Epithelial cell of prostate (primary cell): ENCODE results near the gene CLPSL1.
"Not testable (repeated sequence)": the region's sequence is repeated elsewhere in the genome, so short reads cannot be mapped to it uniquely, and the experiment has no call there.

Source experiments
- DNase-seq: peaks from one replicate; pipeline ENCODE4 v3.0.0-alpha.2; 2011; ENCODE audit warnings: low read depth, low spot score
- H3K27ac ChIP-seq: fragments of 450-650 bp; 2 replicates; pipeline ENCODE4 v1.5.1; 2017; ENCODE audit warnings: mild to moderate bottlenecking

CLPSL1 gene

GRCh38 chr6:35780719-35781118 is at the start of gene CLPSL1:
TSS of gene CLPSL1 (plus strand) at chr6:35781019. CDS start at chr6:35781111, 92 bp downstream.
- DNase-seq: no peak
- H3K27ac ChIP-seq: no peak within 1 kb of the TSS

GRCh38 chr6:35731414-35731735 is 49.4 kb upstream of the CLPSL1 start:
- peak overlapping the region; percentile 96 for H3K27ac ChIP-seq
- DNase-seq: no peak

- peak overlapping the region; percentile 96 for H3K27ac ChIP-seq
- DNase-seq: no peak
These were observed 48.9 kb upstream of the CLPSL1 start for GRCh38 chr6:35731736-35732532.

GRCh38 chr6:35733633-35734032 is 47.2 kb upstream of the CLPSL1 start:
- DNase-seq: no peak
- H3K27ac ChIP-seq: peak overlapping the region; percentile 96

- not testable (repeated sequence) for DNase-seq, H3K27ac ChIP-seq
These were observed 46.5 kb upstream of the CLPSL1 start for GRCh38 chr6:35734319-35734718.

- no peak for DNase-seq
- H3K27ac ChIP-seq: no peak overlapping the region
These were observed 45.4 kb upstream of the CLPSL1 start for GRCh38 chr6:35735452-35735851.

GRCh38 chr6:35736253-35736894 is 44.4 kb upstream of the CLPSL1 start:
- H3K27ac ChIP-seq: no peak overlapping the region

GRCh38 chr6:35736982-35737412 is 43.8 kb upstream of the CLPSL1 start, which contains the start of gene ARMC12:
TSS of gene ARMC12 (plus strand) at chr6:35737032. CDS start at chr6:35737109, 77 bp downstream.
- no peak within 1 kb of the TSS for H3K27ac ChIP-seq
- DNase-seq: no peak

More at GRCh38 chr6:35736253-35736894, 44.4 kb upstream of the CLPSL1 start:
- DNase-seq: no peak

- DNase-seq: no peak
- H3K27ac ChIP-seq: no peak overlapping the region
These were observed 43.2 kb upstream of the CLPSL1 start for GRCh38 chr6:35737413-35738211.

- H3K27ac ChIP-seq: no peak overlapping the region
- no peak for DNase-seq
These were observed 40.9 kb upstream of the CLPSL1 start for GRCh38 chr6:35739645-35740524.

- no peak for DNase-seq
These were observed 38.0 kb upstream of the CLPSL1 start for GRCh38 chr6:35742842-35743241.

GRCh38 chr6:35745509-35745908 is 35.3 kb upstream of the CLPSL1 start:
- no peak for DNase-seq

More at GRCh38 chr6:35742842-35743241, 38.0 kb upstream of the CLPSL1 start:
- H3K27ac ChIP-seq: no peak overlapping the region

GRCh38 chr6:35746516-35746915 is 34.3 kb upstream of the CLPSL1 start:
- no peak overlapping the region for H3K27ac ChIP-seq
- DNase-seq: no peak

More at GRCh38 chr6:35745509-35745908, 35.3 kb upstream of the CLPSL1 start:
- H3K27ac ChIP-seq: no peak overlapping the region

- no peak overlapping the region for H3K27ac ChIP-seq
- DNase-seq: no peak
These were observed 32.9 kb upstream of the CLPSL1 start for GRCh38 chr6:35747877-35748276.

GRCh38 chr6:35750557-35750956 is 30.3 kb upstream of the CLPSL1 start:
- no peak overlapping the region for H3K27ac ChIP-seq
- no peak for DNase-seq

- no peak for DNase-seq
- H3K27ac ChIP-seq: no peak overlapping the region
These were observed 29.2 kb upstream of the CLPSL1 start for GRCh38 chr6:35751594-35751993.

- DNase-seq: no peak
These were observed 28.5 kb upstream of the CLPSL1 start for GRCh38 chr6:35752330-35752729.

GRCh38 chr6:35754452-35755277 is 26.2 kb upstream of the CLPSL1 start:
- H3K27ac ChIP-seq: no peak overlapping the region
- DNase-seq: peak; percentile 34

More at GRCh38 chr6:35752330-35752729, 28.5 kb upstream of the CLPSL1 start:
- H3K27ac ChIP-seq: no peak overlapping the region
